GM21423 (cell line): ENCODE data around the gene F10.
"Not testable (repeated sequence)": the region's sequence is repeated elsewhere in the genome, so short reads cannot be mapped to it uniquely, and the experiment has no call there.

Source experiments
- ATAC-seq: cut with Tn5 transposase; IDR thresholded peaks from one replicate; pipeline ENCODE4 v1.9.1; 2021; ENCODE audit warnings: mild to moderate bottlenecking, moderate library complexity; ENCODE audit not compliant: unreplicated experiment

F10 gene

GRCh38 chr13:113150550-113151365, 28.2 kb downstream of the F10 start:
- ATAC-seq = no peak

- ATAC-seq = no peak
Observed at GRCh38 chr13:113151745-113152690, 29.4 kb downstream of the F10 start.

GRCh38 chr13:113152691-113152983, 30.0 kb downstream of the F10 start:
- no peak for ATAC-seq

- ATAC-seq = peak; percentile 23
Observed at GRCh38 chr13:113152984-113153809, 30.6 kb downstream of the F10 start.

DNA sequence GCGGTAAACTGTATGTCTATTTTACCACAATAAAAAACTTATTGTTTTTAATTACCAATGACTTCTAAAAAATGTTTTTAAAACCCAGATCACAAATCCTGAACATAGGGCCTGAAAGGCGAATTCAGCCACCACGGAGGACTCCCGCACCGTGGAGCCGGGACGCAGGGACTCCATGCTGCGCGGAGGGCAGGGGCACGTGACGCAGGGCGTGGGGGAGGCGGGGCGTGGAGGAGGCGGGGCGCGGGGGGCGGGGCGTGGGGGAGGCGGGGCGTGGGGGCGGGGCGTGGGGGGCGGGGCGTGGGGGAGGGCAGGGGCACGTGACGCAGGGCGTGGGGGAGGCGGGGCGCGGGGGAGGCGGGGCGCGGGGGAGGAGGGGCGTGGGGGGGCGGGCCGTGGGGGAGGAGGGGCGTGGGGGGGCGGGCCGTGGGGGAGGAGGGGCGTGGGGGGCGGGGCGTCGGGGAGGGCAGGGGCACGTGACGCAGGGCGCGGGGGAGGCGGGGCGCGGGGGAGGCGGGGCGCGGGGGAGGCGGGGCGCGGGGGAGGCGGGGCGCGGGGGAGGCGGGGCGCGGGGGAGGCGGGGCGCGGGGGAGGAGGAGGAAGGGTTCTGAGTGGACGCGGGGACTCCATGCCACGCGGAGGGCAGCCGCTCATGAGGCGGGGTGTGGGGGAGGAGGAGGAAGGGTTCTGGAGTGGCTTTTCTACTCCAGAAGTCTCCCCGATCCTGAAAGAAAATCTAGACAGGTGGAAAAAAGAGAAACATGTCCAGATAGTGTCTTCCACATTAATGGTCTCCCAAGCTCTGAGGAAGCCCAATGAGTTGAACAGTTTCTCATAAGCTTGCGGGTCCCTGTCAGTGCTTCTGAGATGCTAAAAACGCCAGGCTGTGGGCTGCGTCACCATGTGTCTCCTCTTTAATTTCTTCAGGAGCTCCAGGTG, 31.5 kb downstream of the F10 start:
- peak; percentile 70 for ATAC-seq

DNA sequence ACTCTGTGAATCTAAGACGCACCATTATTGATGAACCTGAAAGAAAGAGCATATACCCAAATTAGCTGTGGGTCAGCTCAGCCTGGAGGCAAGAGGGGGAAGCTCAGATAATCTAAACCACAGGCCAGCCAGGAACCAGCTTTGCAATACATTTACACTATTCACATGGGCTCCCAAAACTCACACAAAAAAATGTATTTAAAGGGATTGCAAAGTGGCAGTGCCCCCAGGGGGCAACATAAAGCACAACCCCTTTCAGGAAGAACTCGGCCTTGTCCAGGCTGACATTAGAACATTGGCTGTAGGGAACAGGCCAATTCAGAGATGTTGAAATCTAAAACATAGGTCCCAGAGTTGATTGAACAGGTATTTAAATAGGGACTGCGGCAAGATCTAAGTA, 32.6 kb downstream of the F10 start:
- no peak for ATAC-seq

- no peak for ATAC-seq
Observed at GRCh38 chr13:113155982-113156655, 33.5 kb downstream of the F10 start.

DNA sequence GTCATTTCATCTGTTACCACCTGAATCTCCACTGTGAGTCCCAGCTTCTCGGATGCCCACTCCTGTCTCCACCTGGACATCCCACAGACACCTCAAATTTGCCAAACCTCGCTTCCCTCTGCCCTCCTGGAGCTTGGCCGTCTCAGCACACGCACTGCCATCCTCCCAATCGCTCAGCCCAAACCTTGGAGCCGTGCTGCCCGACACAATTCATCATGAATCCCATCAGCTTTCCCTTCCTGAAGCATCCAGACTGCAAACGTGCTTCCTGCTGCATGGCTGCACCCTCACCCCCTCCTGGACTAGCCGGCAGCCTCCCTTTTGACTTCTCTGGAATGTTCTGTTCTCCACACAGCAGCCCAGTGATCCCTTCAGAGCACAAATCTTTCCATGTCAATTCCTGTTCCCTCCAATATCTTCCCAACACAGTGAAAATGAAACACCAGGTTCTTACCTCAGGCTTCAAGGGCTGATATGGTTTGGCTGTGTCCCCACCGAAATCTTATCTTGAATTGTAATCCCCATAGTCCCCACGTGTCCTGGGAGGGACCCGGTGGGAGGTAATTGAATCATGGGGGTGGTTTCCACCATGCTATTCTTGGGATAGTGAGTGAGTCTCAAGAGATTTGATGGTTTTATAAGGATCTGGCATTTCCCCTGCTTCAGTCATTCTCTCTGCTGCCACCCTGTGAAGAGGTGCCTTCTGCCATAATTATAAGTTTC, 34.8 kb downstream of the F10 start:
- ATAC-seq = no peak

DNA sequence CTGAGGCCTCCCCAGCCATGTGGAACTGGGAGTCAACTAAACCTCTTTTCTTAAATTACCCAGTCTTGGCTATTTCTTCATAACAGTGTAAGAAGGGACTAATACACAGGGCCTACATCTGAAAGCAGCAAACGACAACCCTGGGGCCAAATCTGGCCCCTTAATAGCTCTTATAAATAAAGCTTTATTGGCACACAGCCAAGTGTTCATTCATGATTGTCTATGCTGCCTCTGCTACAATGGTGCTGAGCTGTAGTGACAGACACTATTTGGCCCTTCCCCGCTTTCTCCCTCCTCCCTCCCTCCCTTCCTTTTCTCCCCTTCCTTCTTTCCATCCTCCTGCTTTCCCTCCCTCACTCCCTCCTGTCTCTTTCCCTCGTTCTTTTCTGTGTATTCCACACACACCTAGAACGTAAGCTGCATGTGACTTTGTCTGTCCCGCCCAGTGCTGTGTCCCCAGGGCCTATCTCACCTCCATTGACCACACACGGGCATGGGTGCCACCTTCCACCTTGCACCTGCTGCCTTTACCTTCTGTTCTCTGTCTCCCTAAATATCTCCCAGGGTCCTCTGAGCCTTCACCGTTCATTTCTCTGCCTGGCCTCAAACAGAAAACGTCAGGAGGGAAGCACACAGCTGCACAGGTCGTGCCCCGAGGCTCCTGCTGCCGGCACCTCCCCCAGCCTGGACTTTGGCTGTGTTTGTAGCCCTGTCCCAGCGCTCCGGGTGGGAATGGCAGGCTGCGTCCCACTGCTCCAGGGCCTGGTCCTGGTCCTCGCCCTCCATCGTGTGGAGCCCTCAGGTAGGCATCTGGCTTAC, 35.5 kb downstream of the F10 start, which contains the start of gene PROZ:
PROZ (plus strand) TSS at position 720 of the 819 bp plus-strand sequence; CDS start at position 733, 13 bp downstream.
- ATAC-seq = no peak

- ATAC-seq = no peak
Observed at GRCh38 chr13:113158946-113159345, 36.3 kb downstream of the F10 start.

DNA sequence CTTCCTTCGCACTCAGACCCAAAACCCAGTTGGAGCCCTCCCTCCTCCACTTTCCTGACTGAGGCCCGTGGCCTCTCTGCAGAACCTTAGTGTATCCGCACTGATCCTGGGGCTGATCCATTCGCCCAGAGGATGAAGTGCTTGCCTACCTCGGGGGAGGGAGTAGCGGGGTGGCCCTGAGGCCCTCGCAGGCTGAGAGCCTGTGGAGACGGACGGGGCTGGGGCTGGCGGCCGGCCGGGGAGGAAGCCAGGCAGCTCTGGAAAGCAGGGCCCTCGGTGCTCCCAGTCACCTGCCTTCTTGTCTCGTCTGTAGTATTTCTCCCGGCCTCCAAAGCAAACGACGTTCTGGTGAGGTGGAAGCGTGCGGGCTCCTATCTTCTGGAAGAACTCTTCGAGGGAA, 37.1 kb downstream of the F10 start:
- ATAC-seq = no peak

DNA sequence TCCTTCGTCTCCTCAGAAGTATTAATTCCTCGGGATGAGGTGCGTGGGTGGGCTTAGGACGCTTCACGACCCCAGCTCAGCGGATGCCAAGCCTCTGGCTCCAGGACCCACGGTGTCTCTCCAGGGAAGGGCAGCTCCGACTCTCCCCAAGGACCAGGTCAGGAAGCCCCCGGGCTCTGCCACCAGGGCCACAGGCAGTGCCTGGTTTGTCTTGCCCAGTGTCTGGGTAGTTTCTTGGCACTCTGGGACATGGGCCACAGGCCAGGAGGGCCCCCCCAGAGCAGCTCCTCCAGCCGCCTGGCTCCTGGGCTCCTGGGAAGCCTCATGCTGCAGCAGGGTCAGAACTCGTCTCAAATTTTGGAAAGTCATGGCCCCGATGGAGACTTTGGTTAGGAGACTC, 38.4 kb downstream of the F10 start:
- ATAC-seq = no peak

GRCh38 chr13:113161433-113161832, 38.8 kb downstream of the F10 start:
- ATAC-seq = no peak

- ATAC-seq = not testable (repeated sequence)
Observed at GRCh38 chr13:113161975-113162374, 39.4 kb downstream of the F10 start.

- no peak for ATAC-seq
Observed at GRCh38 chr13:113162783-113163685, 40.4 kb downstream of the F10 start.

GRCh38 chr13:113164492-113164891, 41.9 kb downstream of the F10 start:
- no peak for ATAC-seq

DNA sequence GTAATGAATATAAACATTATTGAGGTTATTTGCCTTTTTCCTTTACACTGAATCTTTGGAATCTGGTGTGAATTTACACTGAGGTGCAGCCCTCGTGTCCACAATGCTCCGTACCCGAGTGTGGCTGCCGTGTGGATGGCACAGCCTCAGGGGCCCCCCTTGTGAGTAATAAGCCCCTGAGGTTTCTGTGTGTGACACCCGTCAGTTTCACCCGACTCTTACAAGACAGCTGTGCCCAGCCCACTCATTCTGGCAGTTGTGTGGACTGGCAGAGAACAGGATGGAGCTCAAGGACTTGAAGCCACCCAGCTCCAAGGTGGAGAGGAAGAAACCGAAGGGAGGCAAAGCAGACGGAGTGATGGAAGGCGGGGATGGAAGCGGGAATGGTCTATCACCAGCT, 43.7 kb downstream of the F10 start:
- ATAC-seq = no peak
